Measurements from ENCODE around the gene RASGRP2. TPM values are rescaled to one million over a fixed set of nuclear protein-coding genes. Genes with fewer than 3 reads are reported as not detected.
A peak's percentile ranks its signal among the peaks of the same experiment; 100 is the strongest.

RASGRP2 gene
- total RNA-seq, 1 donor from 2014 or later, result 0.96 TPM

GRCh38 chr11:64764040-64764611 lies 20.2 kb upstream of the RASGRP2 start:
- Histone ChIP-seq H3K36me3 (ENCODE audit: control insufficient read depth, insufficient read depth, low read length) (peaks cover 8% of the 10 kb centered on the region), H3K27me3 (ENCODE audit: control insufficient read depth, insufficient read depth, low read length) (peaks cover 2% of the 10 kb centered on the region), H3K4me3 (ENCODE audit: low read depth, low read length) (no peak overlapping the region)
- TF ChIP-seq, protein P1, sequence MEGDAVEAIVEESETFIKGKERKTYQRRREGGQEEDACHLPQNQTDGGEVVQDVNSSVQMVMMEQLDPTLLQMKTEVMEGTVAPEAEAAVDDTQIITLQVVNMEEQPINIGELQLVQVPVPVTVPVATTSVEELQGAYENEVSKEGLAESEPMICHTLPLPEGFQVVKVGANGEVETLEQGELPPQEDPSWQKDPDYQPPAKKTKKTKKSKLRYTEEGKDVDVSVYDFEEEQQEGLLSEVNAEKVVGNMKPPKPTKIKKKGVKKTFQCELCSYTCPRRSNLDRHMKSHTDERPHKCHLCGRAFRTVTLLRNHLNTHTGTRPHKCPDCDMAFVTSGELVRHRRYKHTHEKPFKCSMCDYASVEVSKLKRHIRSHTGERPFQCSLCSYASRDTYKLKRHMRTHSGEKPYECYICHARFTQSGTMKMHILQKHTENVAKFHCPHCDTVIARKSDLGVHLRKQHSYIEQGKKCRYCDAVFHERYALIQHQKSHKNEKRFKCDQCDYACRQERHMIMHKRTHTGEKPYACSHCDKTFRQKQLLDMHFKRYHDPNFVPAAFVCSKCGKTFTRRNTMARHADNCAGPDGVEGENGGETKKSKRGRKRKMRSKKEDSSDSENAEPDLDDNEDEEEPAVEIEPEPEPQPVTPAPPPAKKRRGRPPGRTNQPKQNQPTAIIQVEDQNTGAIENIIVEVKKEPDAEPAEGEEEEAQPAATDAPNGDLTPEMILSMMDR (IDR thresholded peaks at IDR 0.05; ENCODE audit: insufficient read depth, low read length, poor library complexity, severe bottlenecking), result no peak
- no peak for DNase-seq (ENCODE audit: low read depth)

DNA sequence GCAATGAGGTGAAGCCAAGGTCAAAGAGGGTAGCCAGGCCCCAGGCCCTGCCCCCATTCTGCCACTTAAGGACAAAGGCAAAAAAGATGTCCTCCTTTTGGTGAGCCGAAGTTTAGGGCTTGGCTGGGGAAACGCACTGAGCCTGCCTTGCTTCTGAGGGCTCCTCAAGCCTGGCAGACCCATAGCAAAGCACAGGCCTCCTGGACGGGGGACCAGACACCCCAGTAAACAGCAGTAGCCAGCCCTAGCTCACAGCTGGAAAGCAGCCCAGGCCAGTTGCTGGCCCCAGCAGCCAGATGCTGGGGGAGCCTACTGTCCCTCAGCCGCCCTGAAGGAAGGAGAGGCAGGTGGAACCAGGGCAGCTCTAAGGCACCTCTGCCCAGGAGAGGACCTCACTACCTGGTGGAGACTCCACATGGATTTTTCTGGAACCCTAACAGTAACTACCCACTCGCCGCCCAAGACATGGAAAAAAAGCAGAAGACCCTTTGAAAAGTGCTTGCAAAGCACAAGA lies 19.6 kb upstream of the RASGRP2 start:
- peaks cover 2% of the 10 kb centered on the region for H3K27me3 ChIP-seq (ENCODE audit: control insufficient read depth, insufficient read depth, low read length)
- H3K36me3 ChIP-seq (ENCODE audit: control insufficient read depth, insufficient read depth, low read length), result peaks cover 7% of the 10 kb centered on the region
- H3K4me3 ChIP-seq (ENCODE audit: low read depth, low read length), result no peak overlapping the region
- DNase-seq (ENCODE audit: low read depth), result no peak
- TF ChIP-seq, protein P1 (IDR thresholded peaks at IDR 0.05; ENCODE audit: insufficient read depth, low read length, poor library complexity, severe bottlenecking), result no peak

GRCh38 chr11:64762674-64763525 lies 19.0 kb upstream of the RASGRP2 start:
- Histone ChIP-seq H3K36me3 (ENCODE audit: control insufficient read depth, insufficient read depth, low read length) (peaks cover 7% of the 10 kb centered on the region), H3K4me3 (ENCODE audit: low read depth, low read length) (no peak overlapping the region), H3K27me3 (ENCODE audit: control insufficient read depth, insufficient read depth, low read length) (peaks cover 2% of the 10 kb centered on the region)
- DNase-seq (ENCODE audit: low read depth), result peak; percentile 80
- TF ChIP-seq, protein P1 (IDR thresholded peaks at IDR 0.05; ENCODE audit: insufficient read depth, low read length, poor library complexity, severe bottlenecking), result no peak

DNA sequence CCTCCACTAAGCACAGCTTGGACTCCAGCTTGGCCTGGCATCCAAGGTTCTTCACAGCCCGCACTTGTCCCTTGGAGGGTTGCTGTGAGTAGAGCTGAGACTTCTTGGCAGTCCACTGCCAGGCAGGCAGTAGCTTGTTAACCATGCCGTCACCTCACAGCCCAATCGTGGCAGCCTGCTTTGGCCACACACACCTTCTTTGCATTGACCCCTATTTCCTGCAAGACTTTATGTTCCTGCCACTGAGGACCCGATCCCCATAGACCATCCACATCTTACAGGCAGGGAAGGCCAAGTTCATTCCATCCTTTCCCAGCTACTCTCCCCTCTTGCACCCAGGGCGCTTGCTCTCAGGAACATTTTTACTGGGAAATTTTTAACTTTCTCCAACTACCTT lies 18.3 kb upstream of the RASGRP2 start:
- Histone ChIP-seq H3K4me3 (ENCODE audit: low read depth, low read length) (no peak overlapping the region), H3K36me3 (ENCODE audit: control insufficient read depth, insufficient read depth, low read length) (peaks cover 6% of the 10 kb centered on the region), H3K27me3 (ENCODE audit: control insufficient read depth, insufficient read depth, low read length) (peaks cover 2% of the 10 kb centered on the region)
- no peak for DNase-seq (ENCODE audit: low read depth)
- TF ChIP-seq, protein P1 (IDR thresholded peaks at IDR 0.05; ENCODE audit: insufficient read depth, low read length, poor library complexity, severe bottlenecking), result no peak

DNA sequence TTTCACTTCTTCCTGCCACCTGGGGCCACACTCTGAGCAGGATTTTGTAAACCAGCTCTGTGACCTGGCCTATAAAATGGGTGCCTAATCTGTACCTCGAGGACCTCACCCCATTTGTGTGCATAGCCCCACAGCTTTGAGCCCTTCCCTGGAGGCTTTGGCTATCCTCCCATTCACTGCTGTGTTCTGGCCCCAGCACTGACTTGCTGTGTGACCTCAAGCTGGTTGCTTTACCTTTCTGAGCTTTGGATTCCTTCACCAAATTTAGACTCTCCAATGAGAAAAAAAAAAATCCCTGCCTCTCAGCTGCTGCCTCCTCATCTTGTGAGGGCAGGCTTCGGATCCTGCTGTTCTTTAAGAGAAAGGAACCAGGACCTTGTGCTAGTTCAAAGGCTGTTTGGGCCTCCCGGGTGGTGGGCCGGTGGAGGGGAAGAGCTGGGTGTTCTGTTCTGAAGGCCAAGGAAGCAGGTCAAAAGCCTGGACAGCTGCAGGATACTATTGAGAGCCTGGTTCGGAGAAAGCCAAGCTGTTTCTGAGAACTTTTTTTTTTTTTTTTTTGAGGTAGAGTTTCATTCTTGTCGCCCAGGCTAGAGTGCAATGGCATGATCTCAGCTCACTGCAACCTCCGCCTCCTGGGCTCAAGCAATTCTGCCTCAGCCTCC lies 16.9 kb upstream of the RASGRP2 start:
- TF ChIP-seq, protein P1 (IDR thresholded peaks at IDR 0.05; ENCODE audit: insufficient read depth, low read length, poor library complexity, severe bottlenecking), result no peak

More for the DNA sequence above, 16.9 kb upstream of the RASGRP2 start:
- peaks cover 2% of the 10 kb centered on the region for H3K36me3 ChIP-seq (ENCODE audit: control insufficient read depth, insufficient read depth, low read length)
- no peak for DNase-seq (ENCODE audit: low read depth)
- H3K4me3 ChIP-seq (ENCODE audit: low read depth, low read length), result no peak overlapping the region
- peaks cover 2% of the 10 kb centered on the region for H3K27me3 ChIP-seq (ENCODE audit: control insufficient read depth, insufficient read depth, low read length)

Measured in kidney epithelial cell (primary cell).